Amygdala (tissue), 56 donors: Measurements from ENCODE around the gene CUX1.
"Not testable (repeated sequence)": the region's sequence is repeated elsewhere in the genome, so short reads cannot be mapped to it uniquely, and the experiment has no call there.

Experiments
- DNase-seq, 56 donors: peaks; one replicate each; lab custom pipeline; 2025; lab: John Stamatoyannopoulos, UW

The CUX1 gene

DNA sequence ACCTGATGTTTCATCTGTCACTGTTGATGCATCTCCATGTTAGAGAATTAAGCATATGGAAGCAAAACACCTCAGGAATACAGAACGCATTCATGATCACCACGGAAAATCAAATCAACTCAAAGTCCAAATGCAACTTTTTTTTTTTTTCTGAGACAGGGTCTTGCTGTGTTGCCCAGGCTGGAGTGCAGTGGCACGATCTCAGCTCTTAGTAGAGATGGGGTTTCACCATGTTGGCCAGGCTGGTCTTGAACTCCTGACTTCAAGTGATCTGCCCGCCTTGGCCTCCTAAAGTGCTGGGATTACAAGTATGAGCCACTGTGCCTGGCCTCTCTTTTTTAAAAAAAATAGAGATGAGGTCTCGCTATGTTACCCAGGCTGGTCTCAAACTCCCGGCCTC is 50.3 kb downstream of the CUX1 start:
- not testable (repeated sequence) for DNase-seq

- DNase-seq: no peak
Measured at GRCh38 chr7:101868191-101868950, 50.9 kb downstream of the CUX1 start.

DNA sequence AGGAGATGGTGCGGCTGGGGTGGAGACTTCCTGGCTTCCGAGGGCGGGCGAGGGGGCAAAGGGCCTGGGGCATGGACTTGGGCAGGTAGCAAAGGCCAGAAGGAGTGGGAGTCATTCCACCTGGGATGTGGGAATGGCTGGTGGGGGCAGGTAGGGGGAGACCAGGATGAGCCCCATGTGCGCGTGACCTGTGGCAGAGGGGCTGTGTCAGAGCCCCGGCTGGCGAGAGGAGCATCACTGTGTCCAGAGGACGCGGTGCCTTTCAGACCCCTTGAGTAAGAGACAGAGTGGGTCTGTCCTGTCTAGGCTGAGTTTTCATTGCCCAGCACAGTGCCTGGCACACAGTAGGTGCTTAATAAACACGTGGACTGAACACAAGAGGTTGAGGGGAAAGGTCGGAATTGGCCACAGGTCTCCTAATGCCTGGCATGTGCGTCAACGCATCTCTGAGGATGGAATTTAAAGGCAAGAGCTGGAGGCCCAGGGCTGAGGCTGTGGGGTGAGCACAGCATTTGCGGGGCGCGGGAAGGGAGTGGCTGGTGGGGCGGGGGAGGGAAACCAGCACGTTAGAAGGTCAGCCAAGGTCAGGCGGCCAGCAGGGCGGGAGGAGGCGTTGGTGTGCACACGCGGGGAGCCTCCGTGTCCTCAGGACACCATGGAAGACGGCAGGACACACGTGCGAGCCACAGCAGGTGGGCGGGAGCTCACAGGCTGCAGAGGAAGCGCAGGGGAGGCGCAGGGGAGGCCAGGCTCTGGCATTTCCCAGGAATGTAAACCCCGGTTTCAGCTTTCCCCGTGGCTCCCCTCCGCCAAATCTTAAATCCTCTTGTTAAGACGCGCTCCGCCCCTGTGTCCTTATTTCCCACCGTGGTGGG is 51.8 kb downstream of the CUX1 start:
- no peak for DNase-seq

DNA sequence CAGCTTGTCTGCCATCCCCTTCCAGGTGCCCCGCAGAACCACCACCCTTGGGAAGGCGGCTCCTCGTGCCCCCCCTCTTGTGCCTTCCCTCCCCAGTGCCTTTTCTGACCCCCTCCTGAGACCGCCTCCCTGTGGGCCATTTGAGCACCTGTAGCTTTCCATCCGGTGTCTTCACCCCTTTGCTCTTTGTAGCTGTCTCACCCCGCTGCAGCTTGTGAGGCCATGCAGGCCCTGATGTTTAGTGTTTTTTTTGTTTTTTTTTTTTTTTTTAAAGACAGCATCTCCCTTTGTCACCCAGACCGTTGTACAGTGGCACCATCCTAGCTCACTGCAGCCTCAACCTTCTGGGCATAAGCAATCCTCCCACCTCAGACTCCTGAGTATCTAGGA is 52.5 kb downstream of the CUX1 start:
- no peak for DNase-seq

GRCh38 chr7:101870361-101871062 is 53.1 kb downstream of the CUX1 start:
- DNase-seq: no peak

- no peak for DNase-seq
Measured at GRCh38 chr7:101871351-101871750, 53.9 kb downstream of the CUX1 start.

- no peak for DNase-seq
Measured at GRCh38 chr7:101874028-101874427, 56.6 kb downstream of the CUX1 start.

DNA sequence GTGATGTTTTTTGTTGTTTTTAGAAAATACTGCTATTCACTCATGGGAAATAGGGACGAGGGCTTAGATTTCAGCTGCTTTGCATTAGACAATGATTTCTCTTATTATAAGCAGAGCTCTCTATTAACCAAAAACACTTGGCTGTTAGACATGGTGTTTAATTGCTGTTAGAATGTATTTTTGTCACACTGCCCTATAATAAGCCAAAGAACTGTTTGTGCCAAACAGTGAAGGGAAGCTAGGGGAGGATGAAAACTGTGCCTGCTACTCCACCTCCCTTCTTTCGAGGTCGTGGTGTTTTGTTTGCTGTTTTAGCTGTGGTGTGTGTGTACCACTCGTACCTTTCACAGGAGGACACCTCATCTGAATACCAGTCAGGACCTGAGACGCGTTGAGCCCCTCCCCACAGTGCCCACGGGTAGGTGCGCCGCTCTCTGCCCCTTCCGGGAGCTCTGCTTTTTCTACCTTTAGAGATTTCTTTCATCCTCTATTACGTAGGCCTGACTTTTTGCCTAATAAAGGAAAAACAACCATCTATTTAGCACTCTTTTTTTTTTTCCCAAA is 57.9 kb downstream of the CUX1 start:
- peak in 1 of 56 donors; percentile 3 for DNase-seq

- no peak for DNase-seq
Measured at GRCh38 chr7:101877882-101878591, 60.6 kb downstream of the CUX1 start.

DNA sequence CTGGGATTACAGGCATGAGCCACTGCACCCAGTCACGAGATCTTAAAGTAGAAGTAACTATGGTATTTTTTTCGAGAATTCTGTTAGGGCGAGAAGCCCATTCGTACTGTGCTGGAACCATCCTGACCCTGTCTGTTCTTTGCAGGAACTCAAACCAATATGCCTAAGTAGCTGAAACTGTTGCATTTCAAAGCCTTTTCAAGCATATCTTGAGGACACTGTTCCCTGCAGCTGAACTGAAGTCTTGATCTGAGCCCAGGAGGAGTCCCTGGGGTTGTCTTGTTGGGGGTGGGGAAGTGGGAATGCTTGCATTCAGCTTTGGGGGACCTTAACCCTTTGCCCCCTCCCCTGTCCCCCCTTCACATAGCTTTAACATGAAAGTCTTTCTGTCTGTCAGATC is 61.5 kb downstream of the CUX1 start:
- DNase-seq: no peak

DNA sequence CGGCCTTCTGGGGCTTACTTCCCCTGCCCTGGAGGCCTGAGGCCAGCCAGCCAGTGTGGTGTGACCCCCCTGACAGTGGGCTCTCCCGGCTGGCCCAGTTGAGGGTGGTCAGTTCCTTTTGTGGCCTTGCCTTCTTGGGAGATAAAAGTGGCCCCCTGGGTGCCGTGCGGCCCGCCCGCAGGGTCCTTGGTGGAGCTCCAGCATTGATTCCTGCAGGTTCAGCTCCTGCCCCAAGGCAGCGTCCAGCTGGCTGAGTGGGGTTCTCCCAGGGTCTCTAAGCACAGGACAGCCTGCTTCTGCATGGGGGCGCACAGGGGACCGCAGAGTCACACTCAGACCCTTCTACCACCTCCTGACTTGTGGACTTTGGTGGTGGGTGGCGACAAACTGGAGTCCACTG is 62.1 kb downstream of the CUX1 start:
- DNase-seq: no peak

GRCh38 chr7:101880282-101881054 is 63.0 kb downstream of the CUX1 start:
- no peak for DNase-seq

DNA sequence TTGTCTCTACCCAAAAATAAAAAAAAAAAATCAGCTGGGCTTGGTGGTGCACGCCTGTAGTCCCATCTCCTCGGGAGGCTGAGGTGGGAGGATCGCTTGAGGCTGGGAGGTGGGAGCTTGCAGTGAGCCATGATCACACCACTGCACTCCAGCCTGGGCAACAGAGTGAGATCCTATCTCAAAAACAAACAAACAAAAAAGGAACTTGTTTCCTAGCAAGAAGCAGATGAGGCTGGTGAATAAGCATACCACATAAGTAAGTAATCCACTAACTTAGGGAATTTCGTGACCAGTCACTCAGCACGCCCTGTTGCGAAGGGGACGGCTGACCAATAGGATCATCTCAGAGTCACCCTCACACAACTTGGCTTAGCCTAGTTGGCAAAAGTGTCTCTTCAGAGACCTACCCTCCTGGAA is 64.6 kb downstream of the CUX1 start:
- DNase-seq: no peak

DNA sequence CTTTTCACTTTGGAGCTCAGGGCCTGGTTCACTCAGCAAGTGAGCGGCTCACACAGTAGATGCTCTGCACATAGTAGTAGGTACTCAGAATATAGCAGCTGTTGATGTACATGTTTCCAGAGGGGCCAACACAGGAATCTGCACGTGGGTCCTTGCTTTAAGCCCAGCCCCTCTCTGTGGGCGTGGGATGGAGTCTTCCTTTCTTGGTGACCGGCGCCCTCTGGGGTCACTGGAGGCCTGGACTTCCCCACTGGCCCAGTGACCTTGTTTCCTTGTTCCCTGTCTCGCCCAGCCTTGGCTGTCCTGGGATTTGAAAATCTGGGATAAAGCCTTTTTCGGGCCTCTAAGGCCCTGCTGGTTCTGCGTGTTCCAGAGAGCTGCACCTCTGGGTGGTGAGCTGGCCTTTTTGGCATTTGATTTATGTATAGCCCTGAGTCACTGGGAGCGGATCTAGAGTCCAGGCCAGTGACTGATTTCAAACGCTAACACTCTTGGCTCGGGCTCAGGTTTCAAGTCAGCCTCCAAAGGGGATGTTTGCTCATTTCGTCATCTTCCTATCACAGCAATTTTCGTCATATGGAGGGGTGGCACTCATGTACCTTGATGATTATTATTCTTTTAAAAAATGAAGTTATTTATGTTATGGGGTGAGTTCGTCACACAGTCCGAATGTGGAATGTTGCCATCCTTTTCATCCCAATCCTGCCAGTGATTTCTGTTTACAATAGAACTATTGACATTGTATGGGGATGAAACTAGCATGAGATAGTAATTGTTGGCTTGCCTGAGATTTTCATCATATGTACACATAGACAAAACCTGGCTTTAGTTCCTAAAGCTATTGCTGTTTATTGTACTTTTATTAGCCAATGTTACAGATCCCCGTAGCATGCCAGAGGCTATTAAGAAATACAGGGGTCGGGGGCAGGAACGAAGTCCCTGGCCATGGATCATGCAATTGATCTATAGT is 65.5 kb downstream of the CUX1 start:
- peak in 26 of 56 donors; percentile 4 to 73 (median 31) for DNase-seq

DNA sequence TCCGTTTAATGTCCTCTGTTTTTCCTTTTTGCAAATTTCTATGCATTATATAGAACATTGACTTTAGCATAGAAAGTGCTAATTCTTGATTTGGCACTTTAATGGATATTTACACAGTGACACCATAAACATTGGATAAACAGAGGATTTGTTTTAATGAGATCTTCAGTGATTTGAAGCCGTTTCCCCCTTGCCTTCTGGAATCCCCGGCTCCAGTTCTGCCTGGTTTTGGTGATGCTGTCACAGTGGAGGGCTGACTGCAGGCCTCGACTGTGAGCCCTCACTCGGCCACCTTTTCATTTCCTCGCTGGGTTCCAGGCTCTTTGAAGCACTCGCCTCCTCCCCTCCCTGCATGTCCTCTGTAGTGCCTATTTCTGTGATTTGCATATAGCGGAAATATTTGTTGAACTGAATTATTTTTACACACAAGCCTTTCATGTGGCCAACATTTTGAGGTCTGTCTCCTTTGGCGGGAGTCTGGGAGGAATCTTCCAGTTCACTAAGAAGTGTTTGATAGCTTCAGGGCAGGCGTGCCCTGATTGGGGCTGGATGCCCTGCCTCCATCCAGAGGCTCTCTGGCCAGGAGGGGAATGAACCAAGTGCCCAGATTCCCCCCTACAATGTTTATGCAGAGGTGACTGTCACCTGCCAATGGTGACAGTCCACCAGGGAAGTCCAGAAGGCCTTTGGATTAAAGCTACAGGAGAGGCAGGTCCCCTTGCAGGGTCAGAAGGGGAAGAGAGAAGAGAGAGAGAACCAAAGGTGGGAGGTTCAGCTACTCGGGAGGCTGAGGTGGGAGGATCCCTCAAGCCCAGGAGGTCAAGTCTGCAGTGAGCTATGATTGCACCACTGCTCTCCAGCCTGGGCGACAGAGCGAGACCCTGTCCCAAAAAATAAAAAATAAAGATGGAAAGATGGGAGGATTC is 67.5 kb downstream of the CUX1 start:
- DNase-seq: no peak

- DNase-seq: peak in 15 of 56 donors; percentile 6 to 58 (median 16)
Measured at GRCh38 chr7:101885597-101885955, 68.2 kb downstream of the CUX1 start.

- DNase-seq: not testable (repeated sequence)
Measured at GRCh38 chr7:101887352-101887751, 69.9 kb downstream of the CUX1 start.
